Endodermal cell (in vitro differentiated cells): ENCODE data around the gene LILRB5. TPM values are rescaled to one million over a fixed set of nuclear protein-coding genes. Genes with fewer than 3 reads are reported as not detected.

Experiments used
- DNase-seq: peaks from one replicate; pipeline ENCODE4 v3.0.0-alpha.2; 2017
- H3K27ac ChIP-seq: 2 replicates; pipeline ENCODE4 v1.5.1; 2013; ENCODE audit warnings: mild to moderate bottlenecking, low read depth, low read length, moderate library complexity
- H3K27me3 ChIP-seq: 2 replicates; pipeline ENCODE4 v1.6.1; 2013; ENCODE audit warnings: mild to moderate bottlenecking, low read length, moderate library complexity; ENCODE audit not compliant: insufficient read depth, control insufficient read depth, poor library complexity, severe bottlenecking
- H3K36me3 ChIP-seq: 2 replicates; pipeline ENCODE4 v1.7.0; 2013; ENCODE audit warnings: mild to moderate bottlenecking, low read length, moderate library complexity; ENCODE audit not compliant: control insufficient read depth, insufficient read depth
- H3K4me1 ChIP-seq: one replicate; pipeline ENCODE4 v1.7.0; 2013; ENCODE audit warnings: low read length; ENCODE audit not compliant: control insufficient read depth, insufficient read depth
- H3K4me3 ChIP-seq: 2 replicates; pipeline ENCODE4 v1.5.1; 2013; ENCODE audit warnings: mild to moderate bottlenecking, low read length, moderate library complexity
- H3K9ac ChIP-seq: 2 replicates; pipeline ENCODE4 v1.6.1; 2013; ENCODE audit warnings: mild to moderate bottlenecking, low read length, moderate library complexity; ENCODE audit not compliant: poor library complexity, severe bottlenecking; ENCODE audit errors: extremely low read depth
- H3K9me3 ChIP-seq: 2 replicates; pipeline ENCODE4 v1.6.1; 2013; ENCODE audit warnings: mild to moderate bottlenecking, low read length, moderate library complexity; ENCODE audit not compliant: control insufficient read depth
- H3K27ac Mint-ChIP-seq: 2 replicates; pipeline ENCODE4 v1.8.0; 2020; ENCODE audit warnings: mixed read lengths
- H3K27me3 Mint-ChIP-seq: 2 replicates; pipeline ENCODE4 v1.8.0; 2021; ENCODE audit warnings: mild to moderate bottlenecking, mixed read lengths; ENCODE audit not compliant: insufficient read depth
- H3K36me3 Mint-ChIP-seq: 2 replicates; pipeline ENCODE4 v1.8.0; 2020; ENCODE audit warnings: low read depth, mixed read lengths
- H3K4me1 Mint-ChIP-seq: 2 replicates; pipeline ENCODE4 v1.8.0; 2020; ENCODE audit warnings: mixed read lengths
- H3K4me3 Mint-ChIP-seq: 2 replicates; pipeline ENCODE4 v1.8.0; 2020; ENCODE audit warnings: mild to moderate bottlenecking, moderate library complexity, mixed read lengths
- H3K9me3 Mint-ChIP-seq: 2 replicates; pipeline ENCODE4 v1.8.0; 2020; ENCODE audit warnings: mild to moderate bottlenecking, mixed read lengths
- WGBS, 2 experiments: methylation state at CpG; one replicate each; pipeline versions ENCODE4 v1.1.5 to v1.1.7; 2013; ENCODE audit warnings: missing lambda C conversion rate in 2 of 2, mixed read lengths in 1 of 2; ENCODE audit not compliant: insufficient coverage in 1 of 2, insufficient read length in 1 of 2; 5-methylcytosine and 5-hydroxymethylcytosine counted together
- total RNA-seq, 2 donors: library from RNA; stranded (reverse); fragmentation: NEBNext Ultra II Directional in 1 of 2; extraction: Animal tissue kit (Norgen Biotek cat#: 25700) in 1 of 2; gene quantifications; 2 replicates in 1 of 2; 3 replicates in 1 of 2; pipeline ENCODE4 v1.2.1, GENCODE V29; 2021
- TF ChIP-seq, protein P1 (sequence below): fragments of 200-600 bp; sonication (generic); conservative IDR thresholded peaks from 2 replicates; pipeline ENCODE4 v1.5.0; 2021; ENCODE audit warnings: antibody characterized with exemption, mild to moderate bottlenecking

LILRB5 gene
- total RNA-seq, 2 donors from 2014 or later = not detected

DNA sequence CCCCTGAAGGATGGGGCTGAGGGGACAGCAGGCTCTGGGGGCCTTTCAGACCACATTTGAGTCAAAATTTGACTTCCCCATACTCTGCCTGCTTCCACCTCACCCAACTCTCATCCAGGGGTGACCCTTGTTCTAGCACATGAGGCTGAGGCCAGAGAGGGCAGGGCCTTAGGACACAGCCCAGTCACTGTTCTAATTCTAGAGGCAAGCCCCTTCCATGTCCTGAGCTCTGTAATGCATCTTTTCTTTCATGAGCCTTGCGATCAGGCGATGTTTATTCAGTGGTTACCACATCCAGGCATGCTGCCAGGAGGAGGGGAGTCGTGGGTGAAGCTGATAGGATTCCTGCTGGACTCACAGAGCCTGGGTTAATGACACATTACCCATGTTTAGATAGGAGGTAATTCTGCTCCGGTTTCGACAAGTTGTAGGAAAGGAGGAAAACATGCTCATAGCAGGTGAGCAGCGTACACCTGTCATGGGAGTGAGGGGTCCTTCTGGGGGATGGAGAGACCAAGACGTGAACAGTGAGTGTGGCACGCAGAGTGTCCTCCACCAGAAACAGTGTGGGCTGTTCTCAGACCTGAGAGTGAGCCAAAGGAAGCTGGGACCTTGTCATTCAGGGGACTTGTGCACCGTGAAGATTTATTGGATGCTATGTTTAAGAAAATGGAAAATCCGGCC is 47.1 kb downstream of the LILRB5 start:
- peak overlapping the region; percentile 4 for H3K27ac Mint-ChIP-seq
- peaks cover 3% of the 10 kb centered on the region for H3K4me1 ChIP-seq

DNA sequence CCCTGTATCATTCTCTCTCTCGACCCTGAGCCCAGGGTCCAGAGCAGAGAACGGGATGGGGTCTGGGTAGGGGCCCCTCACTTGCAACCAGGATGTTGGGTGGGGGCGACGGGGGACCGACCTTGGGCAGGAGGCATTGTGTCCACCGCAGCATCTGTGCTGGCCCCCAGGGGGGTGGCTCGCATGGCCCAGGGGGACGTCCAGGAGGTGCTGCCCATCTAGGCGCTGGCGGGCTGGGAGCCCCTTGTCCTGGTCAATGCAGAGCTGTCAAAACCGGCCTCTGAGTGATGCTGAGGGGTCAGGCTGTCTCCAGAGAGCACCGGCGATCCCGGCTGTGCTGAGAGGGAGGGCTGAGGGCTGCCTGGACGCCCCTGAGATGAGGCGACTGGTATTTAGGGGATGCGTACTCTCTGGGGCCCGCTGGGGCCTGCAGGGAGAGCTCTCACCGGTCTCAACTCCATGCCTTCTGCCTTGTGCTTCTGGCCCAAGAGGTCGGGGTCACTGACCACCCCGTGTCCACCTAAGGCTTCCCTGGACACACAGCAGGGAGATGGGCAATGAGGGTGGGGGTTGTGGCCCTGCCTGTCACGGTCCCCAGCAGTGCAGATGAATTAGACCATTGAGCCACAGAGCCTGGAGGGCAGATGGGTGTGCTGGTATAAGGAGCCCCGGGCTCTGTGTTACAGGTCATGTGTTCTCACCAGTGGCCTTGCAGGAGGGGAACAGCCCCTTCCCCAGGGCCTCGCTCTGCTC is 47.8 kb downstream of the LILRB5 start:
- Histone ChIP-seq H3K4me3 (no peak overlapping the region), H3K9ac (no peak overlapping the region), H3K36me3 (peaks cover 35% of the 10 kb centered on the region), H3K4me1 (peaks cover 10% of the 10 kb centered on the region), H3K27ac (peak overlapping the region; percentile 52), H3K9me3 (no peaks in the 10 kb centered on the region), H3K27me3 (no peaks in the 10 kb centered on the region)
- peak overlapping the region; percentile 91 for H3K27ac Mint-ChIP-seq
- H3K4me1 Mint-ChIP-seq = peaks cover 27% of the 10 kb centered on the region
- H3K27me3 Mint-ChIP-seq = no peaks in the 10 kb centered on the region
- H3K36me3 Mint-ChIP-seq = peaks cover 64% of the 10 kb centered on the region
- no peak overlapping the region for H3K4me3 Mint-ChIP-seq
- TF ChIP-seq, protein P1, sequence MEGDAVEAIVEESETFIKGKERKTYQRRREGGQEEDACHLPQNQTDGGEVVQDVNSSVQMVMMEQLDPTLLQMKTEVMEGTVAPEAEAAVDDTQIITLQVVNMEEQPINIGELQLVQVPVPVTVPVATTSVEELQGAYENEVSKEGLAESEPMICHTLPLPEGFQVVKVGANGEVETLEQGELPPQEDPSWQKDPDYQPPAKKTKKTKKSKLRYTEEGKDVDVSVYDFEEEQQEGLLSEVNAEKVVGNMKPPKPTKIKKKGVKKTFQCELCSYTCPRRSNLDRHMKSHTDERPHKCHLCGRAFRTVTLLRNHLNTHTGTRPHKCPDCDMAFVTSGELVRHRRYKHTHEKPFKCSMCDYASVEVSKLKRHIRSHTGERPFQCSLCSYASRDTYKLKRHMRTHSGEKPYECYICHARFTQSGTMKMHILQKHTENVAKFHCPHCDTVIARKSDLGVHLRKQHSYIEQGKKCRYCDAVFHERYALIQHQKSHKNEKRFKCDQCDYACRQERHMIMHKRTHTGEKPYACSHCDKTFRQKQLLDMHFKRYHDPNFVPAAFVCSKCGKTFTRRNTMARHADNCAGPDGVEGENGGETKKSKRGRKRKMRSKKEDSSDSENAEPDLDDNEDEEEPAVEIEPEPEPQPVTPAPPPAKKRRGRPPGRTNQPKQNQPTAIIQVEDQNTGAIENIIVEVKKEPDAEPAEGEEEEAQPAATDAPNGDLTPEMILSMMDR = no peak
- no peaks in the 10 kb centered on the region for H3K9me3 Mint-ChIP-seq
- WGBS, 2 experiments = 65 to 78% methylated on average over 19 to 24 of the region's 24 CpGs
- DNase-seq = peak; percentile 86

More for the DNA sequence above, 47.1 kb downstream of the LILRB5 start:
- H3K9me3 ChIP-seq = no peaks in the 10 kb centered on the region
- peaks cover under 1% of the 10 kb centered on the region for H3K9me3 Mint-ChIP-seq
- H3K36me3 ChIP-seq = peaks cover 28% of the 10 kb centered on the region
- DNase-seq = no peak
- peaks cover 25% of the 10 kb centered on the region for H3K4me1 Mint-ChIP-seq
- TF ChIP-seq, protein P1 = no peak
- H3K27me3 ChIP-seq = no peaks in the 10 kb centered on the region
- 89% methylated on average over 8 to 10 of the region's 10 CpGs for WGBS, 2 experiments
- no peak overlapping the region for H3K9ac ChIP-seq
- no peak overlapping the region for H3K4me3 Mint-ChIP-seq
- H3K4me3 ChIP-seq = no peak overlapping the region
- no peaks in the 10 kb centered on the region for H3K27me3 Mint-ChIP-seq
- peaks cover 57% of the 10 kb centered on the region for H3K36me3 Mint-ChIP-seq
- H3K27ac ChIP-seq = peak overlapping the region; percentile 52

DNA sequence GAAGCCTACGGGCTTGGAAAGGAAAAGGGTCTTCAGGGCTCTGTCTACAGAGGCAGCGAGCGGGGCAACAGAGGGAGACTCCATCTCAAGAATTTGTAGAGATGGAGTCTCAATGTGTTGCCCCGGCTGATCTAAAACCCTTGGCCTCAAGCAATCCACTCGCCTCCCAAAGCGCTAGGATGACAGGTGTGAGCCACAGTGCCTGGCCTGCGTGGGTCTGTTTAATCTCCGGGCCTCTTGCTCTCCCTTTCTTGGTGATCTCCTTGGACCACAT is 48.4 kb downstream of the LILRB5 start:
- H3K9me3 Mint-ChIP-seq = no peaks in the 10 kb centered on the region
- H3K36me3 Mint-ChIP-seq = peaks cover 67% of the 10 kb centered on the region
- Histone ChIP-seq H3K4me3 (no peak overlapping the region), H3K36me3 (peaks cover 40% of the 10 kb centered on the region), H3K9me3 (no peaks in the 10 kb centered on the region), H3K27ac (peak overlapping the region; percentile 52), H3K9ac (no peak overlapping the region), H3K4me1 (peaks cover 15% of the 10 kb centered on the region), H3K27me3 (no peaks in the 10 kb centered on the region)
- H3K4me3 Mint-ChIP-seq = no peak overlapping the region
- 82 to 87% methylated on average over 7 to 8 of the region's 8 CpGs for WGBS, 2 experiments
- peak overlapping the region; percentile 91 for H3K27ac Mint-ChIP-seq
- no peak for DNase-seq
- H3K4me1 Mint-ChIP-seq = peaks cover 31% of the 10 kb centered on the region
- TF ChIP-seq, protein P1 = no peak
- no peaks in the 10 kb centered on the region for H3K27me3 Mint-ChIP-seq
